Epithelial cell of prostate (primary cell): ENCODE data around the gene SLC1A1.

Source experiments
- DNase-seq: peaks from one replicate; pipeline ENCODE4 v3.0.0-alpha.2; 2011; ENCODE audit warnings: low read depth, low spot score
- H3K27ac ChIP-seq: fragments of 450-650 bp; 2 replicates; pipeline ENCODE4 v1.5.1; 2017; ENCODE audit warnings: mild to moderate bottlenecking

Gene SLC1A1

DNA sequence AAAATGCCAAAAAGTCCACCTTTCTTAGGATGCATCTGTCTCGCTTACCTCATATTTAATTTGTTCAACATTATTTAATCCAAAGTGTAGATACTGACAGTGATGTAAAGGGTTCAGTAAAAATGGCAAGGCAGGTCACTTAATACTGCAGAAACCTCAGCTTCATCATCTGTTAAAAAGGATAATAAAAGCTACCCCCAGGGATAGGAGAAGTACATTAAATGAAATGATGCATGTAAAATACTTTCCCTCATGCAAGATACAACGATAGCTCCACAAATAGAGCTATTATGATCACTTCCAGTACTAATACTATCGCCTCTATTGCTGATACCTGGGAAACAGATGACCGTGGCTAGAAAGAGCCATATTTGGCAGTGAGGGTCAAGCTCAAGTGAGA, 82.9 kb downstream of the SLC1A1 start:
- no peak overlapping the region for H3K27ac ChIP-seq
- DNase-seq = no peak

DNA sequence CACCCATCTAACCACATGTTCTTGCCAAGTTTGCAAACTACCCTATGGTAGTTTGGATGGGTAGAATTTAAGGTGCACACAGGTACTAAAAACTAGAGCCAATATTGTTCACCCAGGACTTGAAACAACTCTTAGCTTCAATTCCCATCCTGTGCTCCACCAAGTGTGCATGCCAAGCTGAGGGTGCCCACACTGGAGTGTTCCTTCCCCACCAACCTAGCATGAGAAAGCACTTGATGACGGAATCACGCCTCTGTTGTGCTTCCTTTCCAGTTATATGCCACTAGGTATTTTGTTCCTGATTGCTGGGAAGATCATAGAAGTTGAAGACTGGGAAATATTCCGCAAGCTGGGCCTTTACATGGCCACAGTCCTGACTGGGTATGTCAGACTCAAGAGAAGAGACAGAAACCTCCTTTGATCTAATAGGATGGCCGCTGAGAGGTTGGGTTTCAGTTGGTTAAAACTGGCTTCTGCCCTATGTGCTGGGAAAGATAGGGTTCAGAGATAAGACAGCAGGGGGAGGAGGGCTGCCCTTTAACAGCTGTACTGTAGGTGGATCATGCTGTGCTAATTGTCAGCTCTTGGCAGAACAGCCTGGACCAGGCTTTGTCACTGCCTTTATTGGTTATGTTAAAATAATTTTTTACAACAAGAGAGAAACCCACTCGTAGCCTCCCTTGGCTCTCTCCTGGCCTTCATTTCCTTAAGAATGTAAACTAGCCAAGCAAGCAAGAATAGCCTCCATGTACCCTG, 83.5 kb downstream of the SLC1A1 start:
- H3K27ac ChIP-seq = no peak overlapping the region
- no peak for DNase-seq

DNA sequence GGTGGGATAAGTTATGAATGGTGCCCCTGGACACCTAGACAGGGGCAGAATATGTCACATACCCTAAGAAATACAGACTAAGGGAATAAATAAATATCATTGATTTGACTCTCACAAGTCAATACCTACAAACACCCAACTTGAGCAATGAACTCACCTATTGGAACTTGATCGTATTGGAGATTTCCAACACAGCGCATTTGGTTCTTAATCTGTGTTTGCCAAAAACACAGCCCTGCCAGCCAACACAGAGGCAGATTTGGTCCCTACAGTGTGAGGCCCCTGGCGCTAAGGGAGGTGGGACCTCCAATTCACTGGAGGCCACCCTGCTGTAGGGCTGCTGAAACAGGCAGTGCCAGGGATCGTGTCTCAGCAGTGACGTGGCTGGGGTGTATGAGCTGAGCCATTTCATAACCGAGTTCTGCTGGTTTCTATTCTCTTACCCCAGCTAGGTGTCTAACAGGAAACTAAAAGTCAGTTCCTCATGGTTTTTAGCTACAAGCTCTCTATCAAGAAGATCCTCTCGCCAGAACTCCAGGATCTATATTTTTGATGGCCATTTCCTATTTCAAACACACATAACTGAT, 84.5 kb downstream of the SLC1A1 start:
- H3K27ac ChIP-seq = no peak overlapping the region
- DNase-seq = no peak

DNA sequence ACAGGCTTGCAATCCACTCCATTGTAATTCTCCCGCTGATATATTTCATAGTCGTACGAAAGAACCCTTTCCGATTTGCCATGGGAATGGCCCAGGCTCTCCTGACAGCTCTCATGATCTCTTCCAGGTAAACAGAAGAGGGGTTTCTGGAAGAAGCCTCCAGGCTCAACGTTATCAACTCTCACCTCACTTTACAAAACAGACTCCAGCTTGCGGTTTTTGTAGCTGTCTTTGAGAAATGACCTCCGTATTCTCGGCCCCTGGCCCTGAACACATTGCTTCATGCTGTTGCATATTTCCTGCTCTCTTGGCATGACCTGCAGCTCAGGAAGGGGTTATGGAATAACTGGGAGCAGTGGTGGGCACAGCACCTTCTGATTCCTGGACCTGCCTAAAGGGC, 85.7 kb downstream of the SLC1A1 start:
- no peak for DNase-seq

DNA sequence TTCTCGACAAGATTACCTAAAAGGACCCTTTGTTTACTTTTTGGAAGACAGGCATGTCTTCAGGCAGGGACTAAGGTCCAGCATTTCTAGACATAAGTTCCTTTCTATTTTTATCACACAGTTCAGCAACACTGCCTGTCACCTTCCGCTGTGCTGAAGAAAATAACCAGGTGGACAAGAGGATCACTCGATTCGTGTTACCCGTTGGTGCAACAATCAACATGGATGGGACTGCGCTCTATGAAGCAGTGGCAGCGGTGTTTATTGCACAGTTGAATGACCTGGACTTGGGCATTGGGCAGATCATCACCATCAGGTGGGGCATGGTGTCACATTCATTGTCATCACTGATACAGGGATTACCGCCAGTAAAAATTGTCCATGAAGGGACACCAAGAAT, 86.2 kb downstream of the SLC1A1 start:
- no peak for DNase-seq
- no peak overlapping the region for H3K27ac ChIP-seq

More for the DNA sequence above, 85.7 kb downstream of the SLC1A1 start:
- no peak overlapping the region for H3K27ac ChIP-seq

DNA sequence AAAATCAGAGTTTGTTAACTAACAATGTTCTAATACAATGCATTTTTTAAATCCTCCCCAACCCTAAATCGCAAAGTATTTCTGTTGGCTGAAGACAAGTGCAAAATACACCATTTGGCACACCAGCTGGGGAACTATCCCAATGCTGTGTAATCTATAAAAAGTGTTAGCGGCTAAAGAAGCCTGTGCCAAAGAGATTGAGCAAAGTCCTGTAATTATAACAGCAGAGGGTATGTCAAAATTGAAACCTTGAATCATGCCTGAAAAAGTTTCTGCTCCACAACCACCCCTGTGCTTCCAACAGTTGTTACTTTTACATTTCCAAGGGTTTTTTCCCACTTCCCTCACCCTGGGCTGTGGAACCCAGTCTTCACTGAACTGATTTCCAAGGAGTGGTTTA, 88.7 kb downstream of the SLC1A1 start:
- no peak for DNase-seq
- H3K27ac ChIP-seq = no peak overlapping the region

DNA sequence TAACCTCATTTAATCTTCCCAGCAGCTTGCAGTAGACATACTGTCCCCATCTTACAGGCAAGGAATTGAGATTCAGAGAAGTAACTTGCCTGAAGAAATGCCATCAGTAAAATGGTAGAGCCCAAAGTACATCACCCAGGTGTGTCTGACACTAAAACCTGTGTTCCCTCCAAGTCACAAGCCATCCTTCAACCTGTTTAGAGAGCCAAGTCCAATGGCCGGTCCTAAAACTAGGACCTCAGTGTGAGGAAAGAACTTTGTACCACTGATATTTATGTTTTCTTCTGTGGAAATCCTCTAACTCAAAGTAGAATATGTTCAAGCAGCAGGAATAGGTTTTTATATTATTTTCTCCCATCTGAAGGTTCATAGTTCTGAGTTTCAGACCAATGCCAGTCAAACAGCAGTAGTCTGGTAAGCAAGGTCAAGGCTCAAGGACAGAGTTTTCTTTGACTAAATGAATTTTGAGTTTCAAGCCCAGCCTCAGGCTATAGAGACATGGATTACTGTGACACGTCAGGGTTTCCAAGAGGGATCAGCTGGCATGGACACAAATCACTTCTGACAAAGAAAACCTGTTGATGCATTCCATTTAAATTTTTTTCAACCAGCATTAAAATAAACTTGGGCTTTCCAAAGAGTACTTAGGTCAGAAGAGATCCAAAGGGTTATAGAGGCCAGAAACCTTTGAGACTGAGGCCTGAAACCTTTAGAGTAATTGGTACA, 90.9 kb downstream of the SLC1A1 start:
- DNase-seq = no peak
- no peak overlapping the region for H3K27ac ChIP-seq

DNA sequence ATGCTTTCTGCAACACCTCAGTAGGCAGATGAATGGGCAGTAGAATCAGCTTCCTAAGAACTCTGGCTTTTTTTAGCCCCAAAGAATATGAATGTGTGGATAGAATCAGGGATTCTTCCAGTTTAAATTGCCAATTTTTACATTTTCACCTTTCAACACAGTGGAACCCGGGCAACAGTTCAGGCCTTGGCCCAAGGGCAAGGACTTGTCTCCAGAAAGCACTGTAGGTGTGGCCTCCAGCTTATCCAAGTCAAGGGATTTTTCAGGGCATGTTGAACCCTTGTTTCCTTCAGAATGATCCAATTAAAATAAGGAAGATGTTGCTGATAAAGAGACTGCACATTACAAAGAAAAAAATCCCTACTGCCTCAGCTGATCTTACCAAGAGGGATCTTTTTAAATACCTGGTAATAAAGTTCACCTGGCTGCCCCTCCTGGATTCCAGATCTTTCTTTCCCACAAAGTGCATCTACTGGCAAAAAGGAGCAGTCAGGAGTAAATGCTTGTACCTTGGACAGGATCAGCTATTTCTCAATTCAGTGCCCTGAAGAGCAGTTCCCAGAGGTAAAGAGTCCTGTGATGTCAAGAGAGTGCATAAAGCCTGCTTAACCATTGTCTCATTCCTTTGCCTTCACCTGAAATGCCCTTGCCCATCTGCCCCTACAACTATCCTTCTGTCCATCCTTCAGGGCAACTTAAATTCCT, 91.7 kb downstream of the SLC1A1 start:
- H3K27ac ChIP-seq = no peak overlapping the region
- DNase-seq = no peak

DNA sequence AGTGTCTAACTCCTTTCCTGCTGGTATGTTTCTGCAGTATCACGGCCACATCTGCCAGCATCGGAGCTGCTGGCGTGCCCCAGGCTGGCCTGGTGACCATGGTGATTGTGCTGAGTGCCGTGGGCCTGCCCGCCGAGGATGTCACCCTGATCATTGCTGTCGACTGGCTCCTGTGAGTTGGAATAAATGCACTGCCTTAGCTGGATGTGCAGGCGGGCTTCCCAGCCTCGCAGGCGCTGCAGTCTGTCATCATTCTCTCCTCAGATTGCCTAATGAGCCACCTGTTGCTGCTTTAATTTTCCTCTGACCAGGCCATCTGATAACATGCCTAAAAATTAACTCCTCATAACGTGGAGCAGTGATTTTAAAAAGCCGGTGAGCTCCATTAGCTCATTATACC, 92.7 kb downstream of the SLC1A1 start:
- H3K27ac ChIP-seq = no peak overlapping the region

DNA sequence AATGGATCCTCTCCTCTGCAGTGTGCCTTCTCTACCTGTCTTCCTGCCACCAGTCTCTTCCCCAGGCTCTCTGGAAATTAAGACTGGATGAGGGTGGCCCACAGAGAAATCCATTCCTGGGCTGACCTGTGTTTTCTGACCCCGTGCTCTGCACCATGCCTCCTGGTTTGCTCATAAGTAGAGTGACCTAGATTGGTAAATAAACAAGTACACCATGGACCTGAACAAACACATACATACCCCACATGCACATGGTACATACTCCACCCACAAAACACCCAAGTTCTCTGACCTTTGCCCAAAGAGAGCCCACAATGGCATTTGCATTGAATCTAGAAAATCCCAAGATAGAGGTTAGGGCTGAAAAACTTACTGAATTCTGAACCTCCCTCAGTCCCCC, 94.4 kb downstream of the SLC1A1 start:
- no peak for DNase-seq

More for the DNA sequence above, 92.7 kb downstream of the SLC1A1 start:
- DNase-seq = no peak

DNA sequence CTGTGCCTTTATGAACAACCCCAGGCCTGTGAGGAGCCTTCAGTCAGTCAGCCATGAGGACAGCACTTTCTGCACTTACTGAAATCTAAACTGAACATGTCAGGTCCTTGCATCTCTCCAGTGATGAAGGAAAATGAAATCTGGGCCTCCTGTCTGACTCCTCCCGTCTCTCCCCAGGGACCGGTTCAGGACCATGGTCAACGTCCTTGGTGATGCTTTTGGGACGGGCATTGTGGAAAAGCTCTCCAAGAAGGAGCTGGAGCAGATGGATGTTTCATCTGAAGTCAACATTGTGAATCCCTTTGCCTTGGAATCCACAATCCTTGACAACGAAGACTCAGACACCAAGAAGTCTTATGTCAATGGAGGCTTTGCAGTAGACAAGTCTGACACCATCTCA, 94.9 kb downstream of the SLC1A1 start:
- no peak for DNase-seq
- no peak overlapping the region for H3K27ac ChIP-seq

More for the DNA sequence above, 94.4 kb downstream of the SLC1A1 start:
- H3K27ac ChIP-seq = no peak overlapping the region

DNA sequence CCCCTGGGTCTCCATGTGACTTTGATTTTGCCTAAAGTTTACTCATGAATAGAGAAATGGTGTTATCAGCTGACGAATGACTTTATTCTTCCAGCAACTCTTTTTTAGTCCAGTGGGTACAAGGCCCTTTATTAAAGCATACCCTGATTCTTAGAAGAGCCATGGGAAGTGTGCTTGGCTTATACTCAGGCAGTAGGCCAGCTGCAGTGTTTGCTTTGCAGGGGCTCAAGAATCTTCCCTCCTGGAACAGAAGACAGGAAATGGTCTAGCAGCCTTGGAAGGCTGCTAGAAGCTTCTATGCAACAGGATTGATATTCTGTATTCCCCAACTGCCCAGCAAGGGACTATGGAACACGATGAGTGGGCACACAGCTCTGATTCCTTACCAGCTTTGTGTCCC, 98.5 kb downstream of the SLC1A1 start:
- no peak overlapping the region for H3K27ac ChIP-seq
- DNase-seq = no peak

DNA sequence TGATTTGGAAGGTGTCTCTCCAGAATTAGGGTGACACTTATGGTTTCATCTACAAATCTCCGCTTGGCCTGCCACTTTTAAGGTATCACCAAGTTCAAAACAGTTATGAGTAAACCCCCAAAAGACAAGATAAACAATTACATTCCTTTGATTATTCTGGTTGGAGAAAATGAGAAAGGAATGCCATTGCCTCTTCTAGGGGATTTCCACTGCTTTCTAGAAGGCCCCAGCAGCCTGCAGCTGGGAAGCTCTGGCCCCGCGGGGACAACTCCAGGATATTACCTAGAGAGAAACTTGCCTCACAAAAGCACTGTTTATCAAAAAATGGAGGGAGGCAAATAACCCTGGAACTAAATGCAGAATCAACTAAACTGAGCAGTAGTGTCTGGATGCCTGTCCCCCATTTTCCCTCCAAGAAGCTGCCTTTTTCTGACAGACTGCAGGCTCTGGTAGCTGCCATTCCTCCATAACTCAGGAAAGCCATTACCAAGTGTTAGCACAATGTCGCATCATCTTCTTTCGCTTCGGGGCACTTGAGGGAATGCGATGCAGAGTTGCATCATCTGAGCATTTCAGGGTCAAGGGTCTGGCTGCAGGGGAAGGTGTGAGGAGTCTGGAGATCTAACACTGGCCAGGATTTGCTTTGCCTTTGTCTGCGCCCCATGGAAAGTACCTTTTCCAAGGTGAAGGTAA, 100.3 kb downstream of the SLC1A1 start:
- no peak overlapping the region for H3K27ac ChIP-seq
- DNase-seq = no peak

DNA sequence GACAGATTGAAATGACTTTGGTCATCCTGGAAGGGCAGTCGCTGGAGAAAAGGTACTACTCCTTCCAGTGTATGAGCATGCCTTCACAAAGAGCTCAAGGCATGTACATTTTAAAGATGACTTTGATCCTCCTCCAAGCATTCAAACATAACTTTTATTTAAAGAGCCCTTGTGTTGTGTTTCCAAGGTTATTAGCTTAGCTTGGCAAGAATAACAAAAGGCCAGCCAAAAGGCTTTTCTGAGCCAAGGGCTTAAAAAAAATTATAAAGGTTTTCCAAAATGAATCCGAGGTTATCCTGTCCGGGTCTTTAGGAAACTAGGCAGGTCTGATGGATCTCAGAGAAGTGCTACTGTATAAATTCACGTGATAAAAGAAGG, 100.8 kb downstream of the SLC1A1 start:
- no peak for DNase-seq
- H3K27ac ChIP-seq = no peak overlapping the region

DNA sequence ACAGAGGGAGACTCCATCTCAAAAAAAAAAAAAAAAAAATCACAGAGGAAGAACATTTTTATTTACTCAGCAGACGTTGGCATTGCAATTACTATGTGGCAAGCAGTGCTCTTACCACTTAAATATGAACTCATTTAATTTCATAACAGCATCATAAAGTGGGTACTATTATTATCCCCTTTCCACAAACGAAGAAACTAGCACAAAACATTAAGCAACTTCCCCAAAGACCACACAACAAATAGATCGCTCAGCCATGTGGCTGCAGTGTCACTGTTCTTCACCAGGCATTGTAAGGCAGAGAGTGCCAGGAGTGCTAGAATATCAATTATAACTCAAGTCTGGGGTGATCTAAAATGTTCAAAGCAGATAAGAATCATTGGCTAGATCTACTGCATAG, 102.0 kb downstream of the SLC1A1 start:
- no peak overlapping the region for H3K27ac ChIP-seq
- no peak for DNase-seq

DNA sequence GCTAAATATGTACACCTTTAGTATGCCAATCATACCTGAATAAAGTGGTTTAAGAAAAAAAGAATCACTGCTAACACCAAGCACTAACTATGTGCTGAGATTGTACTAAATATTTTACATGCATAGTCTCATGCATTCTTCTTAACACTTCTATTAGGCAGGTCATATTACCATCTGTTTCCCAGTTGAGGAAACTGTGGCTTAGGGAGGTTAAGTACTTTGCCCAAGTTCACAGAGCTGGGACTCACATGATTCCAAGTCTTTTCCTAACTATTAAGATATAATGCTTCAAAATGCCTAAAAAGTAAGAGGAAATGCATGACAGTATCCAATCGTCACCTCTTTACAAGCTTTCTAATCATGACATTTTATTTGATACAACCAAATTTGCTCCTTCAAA, 102.6 kb downstream of the SLC1A1 start:
- DNase-seq = no peak
- no peak overlapping the region for H3K27ac ChIP-seq

DNA sequence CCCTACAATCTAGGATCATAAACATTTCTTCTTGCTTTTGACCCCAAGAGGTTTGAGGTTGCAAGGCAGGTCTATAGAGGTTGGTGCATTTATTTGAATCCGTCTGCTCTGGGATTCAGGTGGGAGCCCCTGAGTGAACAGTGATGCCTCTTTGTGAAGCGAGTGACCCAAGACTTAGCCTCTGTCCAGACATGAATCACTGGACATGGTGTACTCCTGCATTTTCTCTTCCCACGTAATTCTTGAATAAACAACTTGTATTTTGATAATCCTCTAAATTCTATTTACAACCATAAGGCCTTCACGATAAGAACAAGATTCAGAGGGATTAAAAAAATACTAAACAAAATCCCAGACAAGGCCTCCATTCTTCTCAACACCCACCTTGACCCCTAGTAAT, 104.3 kb downstream of the SLC1A1 start:
- no peak for DNase-seq
- no peak overlapping the region for H3K27ac ChIP-seq

DNA sequence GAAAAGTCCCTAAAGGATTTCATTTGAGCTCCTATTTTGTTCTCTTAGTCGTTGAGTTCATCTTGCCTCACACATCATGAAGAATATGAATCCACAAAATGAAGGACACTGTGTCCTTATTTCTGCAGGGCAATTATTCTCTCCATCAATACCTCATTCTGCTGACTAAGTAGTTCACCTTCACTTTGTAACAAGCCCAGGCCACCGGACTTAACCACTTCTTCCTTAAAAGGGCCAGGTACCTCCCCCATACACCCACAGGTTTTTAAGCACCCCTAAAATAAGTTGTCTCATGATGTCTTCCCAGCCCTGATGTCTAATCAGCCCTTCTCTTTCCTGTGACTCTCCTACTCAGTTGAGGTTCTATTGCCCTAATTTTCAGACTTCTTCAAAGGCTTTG, 104.7 kb downstream of the SLC1A1 start:
- DNase-seq = no peak
- H3K27ac ChIP-seq = no peak overlapping the region

DNA sequence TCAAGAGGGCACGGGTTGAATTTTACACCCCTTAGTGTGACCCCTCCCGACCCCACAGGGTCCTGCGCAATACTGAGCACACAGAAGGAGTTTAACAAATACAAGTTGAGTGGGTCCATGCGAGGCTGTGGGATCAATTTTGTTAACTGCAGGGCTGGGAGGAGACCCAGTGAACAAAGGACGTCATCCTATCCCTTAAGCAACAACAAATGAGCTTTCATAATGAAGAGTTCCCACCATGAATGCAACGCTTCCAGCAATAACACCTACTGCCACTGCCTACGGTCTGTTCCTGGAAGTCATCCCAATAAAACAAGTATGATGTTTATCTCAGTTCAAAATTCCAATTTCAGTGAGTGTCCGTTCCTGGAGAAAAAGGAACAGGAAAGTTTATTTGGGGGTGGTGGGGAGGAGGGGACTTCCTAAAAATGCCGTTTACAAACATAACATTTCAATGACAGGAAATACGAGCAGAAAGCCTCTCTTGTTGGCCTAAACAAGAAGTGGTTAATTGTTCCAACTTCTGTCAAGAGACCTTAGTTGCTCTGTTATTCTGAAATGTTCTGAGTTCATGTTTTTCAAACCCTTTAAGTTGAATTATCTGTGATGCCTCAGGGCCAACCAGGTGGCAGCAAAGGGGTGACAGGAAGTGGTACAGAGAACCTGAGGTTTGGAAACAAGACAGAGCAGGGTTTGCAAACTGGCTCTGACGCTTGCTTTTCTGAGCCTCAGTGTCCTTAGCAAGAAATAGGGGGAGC, 106.1 kb downstream of the SLC1A1 start:
- no peak overlapping the region for H3K27ac ChIP-seq
- DNase-seq = no peak

DNA sequence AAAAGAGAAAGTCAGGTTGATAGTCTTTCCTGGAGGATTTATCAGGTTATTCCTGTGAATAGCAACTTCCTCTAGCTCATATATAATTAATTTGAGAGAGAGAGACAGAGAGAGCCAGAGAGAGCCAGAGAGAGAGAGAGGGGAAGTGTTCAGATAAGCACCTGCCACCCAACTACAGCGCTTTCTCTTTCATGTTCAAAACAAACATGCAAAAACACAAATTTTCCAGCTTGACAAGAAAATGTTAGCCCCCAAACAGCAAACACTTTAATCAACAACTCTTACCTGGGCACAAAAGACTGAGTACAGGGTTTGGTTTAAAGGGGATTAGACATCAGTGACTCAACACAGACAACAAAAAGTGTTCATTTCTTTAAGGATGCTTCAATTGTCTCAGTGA, 110.1 kb downstream of the SLC1A1 start:
- no peak for DNase-seq
- no peak overlapping the region for H3K27ac ChIP-seq
